ENCODE results near the gene SPEN. TPM values are rescaled to one million over a fixed set of nuclear protein-coding genes. Genes with fewer than 3 reads are reported as not detected.

Gene SPEN
- total RNA-seq, 1 donor from 2014 or later, result 54.0 TPM

Other genes with a start within 250 kb of the SPEN start
- 20.0 and 23.4 TPM in 2 replicates for gene DDI2, start 230.2 kb upstream of the SPEN start, total RNA-seq
- gene PLEKHM2, start 163.4 kb upstream of the SPEN start, total RNA-seq, result 82.0 and 88.1 TPM in 2 replicates
- 1.3 and 2.8 TPM in 2 replicates for gene SLC25A34, start 111.4 kb upstream of the SPEN start, total RNA-seq
- gene TMEM82, start 105.2 kb upstream of the SPEN start, total RNA-seq, result not detected in 2 replicates
- gene FBLIM1, start 88.9 kb upstream of the SPEN start, total RNA-seq, result 149 and 156 TPM in 2 replicates
- 1.5 and 1.6 TPM in 2 replicates for gene UQCRHL, start 40.1 kb upstream of the SPEN start, total RNA-seq
- gene ZBTB17, start 128.4 kb downstream of the SPEN start, total RNA-seq, result 34.7 and 37.2 TPM in 2 replicates
- gene SRARP, start 156.5 kb downstream of the SPEN start, total RNA-seq, result not detected in 2 replicates
- gene HSPB7, start 170.3 kb downstream of the SPEN start, total RNA-seq, result 3.4 and 4.2 TPM in 2 replicates
- gene CLCNKA, start 174.3 kb downstream of the SPEN start, total RNA-seq, result not detected in 2 replicates
- gene CLCNKB, start 196.1 kb downstream of the SPEN start, total RNA-seq, result 0.34 TPM in 1 of 2 replicates, not detected in the other
- 0.73 and 1.2 TPM in 2 replicates for gene FAM131C, start 225.9 kb downstream of the SPEN start, total RNA-seq

Data from osteocyte (in vitro differentiated cells).